H1 (cell line): ENCODE results near the gene NAPG. TPM values are rescaled to one million over a fixed set of nuclear protein-coding genes. Genes with fewer than 3 reads are reported as not detected.

Experiments
- CTCF ChIA-PET: fragments of 300-600 bp; sonication (Branson Sonifier 250); formaldehyde crosslinking; loops from one replicate; lab custom pipeline; 2021; ENCODE audit not compliant: partially characterized antibody; lab: Charles Lee
- POLR2A ChIA-PET: fragments of 300-600 bp; sonication (Branson Sonifier 250); formaldehyde crosslinking; loops from one replicate; lab custom pipeline; 2021; ENCODE audit warnings: inconsistent platforms; ENCODE audit not compliant: partially characterized antibody; lab: Charles Lee
- DNase-seq, 2 experiments: peaks; one replicate each; pipeline versions ENCODE4 v3.0.0 to v3.0.0-alpha.2; 2010 to 2022; ENCODE audit warnings: low spot score in 2 of 2, low read depth in 1 of 2, mixed read lengths in 1 of 2
- FAIRE-seq: peaks from 2 replicates; lab custom pipeline; 2011; peaks lifted over from hg19 to GRCh38; lab: Jason Lieb, UNC
- H2AFZ ChIP-seq: 2 replicates; pipeline ENCODE4 v1.8.1; 2012; ENCODE audit warnings: low read length, inconsistent platforms
- H2AK5ac ChIP-seq: 2 replicates; pipeline ENCODE4 v1.6.1; 2013; ENCODE audit warnings: low read depth, low read length
- H2BK120ac ChIP-seq: replicated peaks from 2 replicates; pipeline ENCODE3; 2013; ENCODE audit warnings: low read depth, low read length, inconsistent platforms
- H2BK12ac ChIP-seq: 2 replicates; pipeline ENCODE4 v1.6.1; 2013; ENCODE audit warnings: low read depth, low read length
- H2BK15ac ChIP-seq: 2 replicates; pipeline ENCODE4 v1.6.1; 2013; ENCODE audit warnings: low read length
- H2BK20ac ChIP-seq: 2 replicates; pipeline ENCODE4 v1.6.1; 2013; ENCODE audit warnings: low read length
- H2BK5ac ChIP-seq: 2 replicates; pipeline ENCODE4 v1.6.1; 2013; ENCODE audit warnings: low read depth, low read length
- H3K14ac ChIP-seq: 2 replicates; pipeline ENCODE4 v1.6.1; 2013; ENCODE audit warnings: inconsistent platforms; ENCODE audit not compliant: insufficient read length
- H3K18ac ChIP-seq: 2 replicates; pipeline ENCODE4 v1.6.1; 2013; ENCODE audit warnings: low read length; ENCODE audit errors: extremely low read depth
- H3K23ac ChIP-seq: 2 replicates; pipeline ENCODE4 v1.6.1; 2013; ENCODE audit warnings: inconsistent platforms; ENCODE audit not compliant: insufficient read length
- H3K23me2 ChIP-seq: 2 replicates; pipeline ENCODE4 v1.6.1; 2013; ENCODE audit warnings: low read depth, low read length
- H3K27ac ChIP-seq: 2 replicates; pipeline ENCODE4 v1.6.1; 2011; ENCODE audit warnings: low read depth, low read length, inconsistent platforms
- H3K27me3 ChIP-seq, 4 experiments: replicated peaks in 1 of 4; 1 replicate in 1 of 4; 2 replicates in 3 of 4; pipeline versions ENCODE4 v1.6.1 to v1.8.1; 2011 to 2013; ENCODE audit warnings: low read length in 3 of 4, mild to moderate bottlenecking in 3 of 4, inconsistent platforms in 2 of 4, mixed read lengths in 2 of 4, moderate library complexity in 1 of 4; ENCODE audit not compliant: control insufficient read depth in 3 of 4, insufficient read depth in 3 of 4; ENCODE audit errors: extremely low read depth in 1 of 4
- H3K36me3 ChIP-seq, 4 experiments: 2 replicates each; pipeline versions ENCODE4 v1.6.1 to v1.8.1; 2011 to 2013; ENCODE audit warnings: mild to moderate bottlenecking in 4 of 4, low read length in 3 of 4, moderate library complexity in 2 of 4, control low read depth in 1 of 4, inconsistent platforms in 1 of 4; ENCODE audit not compliant: insufficient read depth in 4 of 4, control insufficient read depth in 2 of 4
- H3K4ac ChIP-seq: replicated peaks from 2 replicates; pipeline ENCODE3; 2013; ENCODE audit warnings: low read length, low read depth, mixed read lengths, inconsistent platforms; ENCODE audit not compliant: insufficient read length
- H3K4me1 ChIP-seq, 4 experiments: replicated peaks in 1 of 4; 1 replicate in 1 of 4; 2 replicates in 3 of 4; pipeline versions ENCODE4 v1.6.1 to v1.8.1; 2011 to 2013; ENCODE audit warnings: low read length in 3 of 4, inconsistent platforms in 2 of 4, mixed read lengths in 1 of 4; ENCODE audit not compliant: insufficient read depth in 4 of 4, control insufficient read depth in 3 of 4
- H3K4me2 ChIP-seq, 2 experiments: 2 replicates each; pipeline versions ENCODE4 v1.6.1 to v1.8.1; 2011 to 2013; ENCODE audit warnings: low read depth in 2 of 2, low read length in 2 of 2, control low read depth in 1 of 2, inconsistent platforms in 1 of 2, mild to moderate bottlenecking in 1 of 2; ENCODE audit not compliant: insufficient read depth in 1 of 2
- H3K4me3 ChIP-seq, 4 experiments: fragments of 200-600, 300-600 bp in 1 of 4; sonication (generic), shearing (Covaris generic), sonication (Bioruptor Twin) in 1 of 4; 2 replicates each; pipeline versions ENCODE4 v1.5.1 to v1.8.1; 2011 to 2016; ENCODE audit warnings: low read length in 4 of 4, low read depth in 3 of 4, control low read depth in 2 of 4, inconsistent platforms in 2 of 4, mild to moderate bottlenecking in 2 of 4, mixed read lengths in 1 of 4, moderate library complexity in 1 of 4; ENCODE audit not compliant: insufficient read depth in 2 of 4; ENCODE audit errors: extremely low read depth in 1 of 4
- H3K56ac ChIP-seq: replicated peaks from 2 replicates; pipeline ENCODE3; 2013; ENCODE audit warnings: low read depth, mild to moderate bottlenecking, mixed read lengths, low read length, inconsistent platforms; ENCODE audit not compliant: insufficient read length
- H3K79me1 ChIP-seq: 2 replicates; pipeline ENCODE4 v1.6.1; 2013; ENCODE audit warnings: low read depth, low read length, control low read depth
- H3K79me2 ChIP-seq, 2 experiments: 2 replicates each; pipeline versions ENCODE4 v1.6.1 to v1.8.1; 2012 to 2013; ENCODE audit warnings: low read length in 2 of 2, mild to moderate bottlenecking in 2 of 2, inconsistent platforms in 1 of 2; ENCODE audit not compliant: insufficient read depth in 2 of 2, control insufficient read depth in 1 of 2
- H3K9ac ChIP-seq, 4 experiments: replicated peaks in 1 of 4; 1 replicate in 1 of 4; 2 replicates in 3 of 4; pipeline versions ENCODE4 v1.6.1 to v1.8.1; 2011 to 2013; ENCODE audit warnings: low read depth in 3 of 4, low read length in 3 of 4, control low read depth in 2 of 4, mild to moderate bottlenecking in 2 of 4, moderate library complexity in 2 of 4, inconsistent platforms in 1 of 4; ENCODE audit errors: extremely low read depth in 1 of 4
- H3K9me3 ChIP-seq, 2 experiments: 2 replicates each; pipeline versions ENCODE4 v1.6.1 to v1.8.1; 2012 to 2013; ENCODE audit warnings: mild to moderate bottlenecking in 2 of 2, moderate library complexity in 2 of 2, control low read depth in 1 of 2, inconsistent platforms in 1 of 2, low read depth in 1 of 2, low read length in 1 of 2, mixed read lengths in 1 of 2; ENCODE audit not compliant: insufficient read depth in 2 of 2
- H4K20me1 ChIP-seq, 2 experiments: replicated peaks in 1 of 2; 2 replicates each; pipeline versions ENCODE3 to v1.8.1; 2011 to 2013; ENCODE audit warnings: inconsistent platforms in 2 of 2, low read length in 2 of 2, mild to moderate bottlenecking in 1 of 2; ENCODE audit not compliant: insufficient read depth in 2 of 2, control insufficient read depth in 1 of 2
- H4K5ac ChIP-seq: 2 replicates; pipeline ENCODE4 v1.6.1; 2013; ENCODE audit warnings: low read length, low read depth, mixed read lengths, inconsistent platforms; ENCODE audit not compliant: insufficient read length
- H4K8ac ChIP-seq: 2 replicates; pipeline ENCODE4 v1.8.0; 2013; ENCODE audit warnings: mild to moderate bottlenecking, moderate library complexity, low read length, inconsistent platforms; ENCODE audit not compliant: insufficient read depth; ENCODE audit errors: extremely low read depth
- H4K91ac ChIP-seq: replicated peaks from 2 replicates; pipeline ENCODE3; 2013; ENCODE audit warnings: low read length, mixed read lengths, inconsistent platforms; ENCODE audit not compliant: insufficient read length
- BCL11A ChIP-seq, 2 experiments: IDR thresholded peaks; one replicate each; pipeline ENCODE4 v1.6.1; 2011; ENCODE audit warnings: low read depth in 2 of 2, low read length in 2 of 2, mild to moderate bottlenecking in 2 of 2
- CTBP2 ChIP-seq: IDR thresholded peaks from 2 replicates; pipeline ENCODE4 v1.7.0; 2011; ENCODE audit warnings: borderline replicate concordance, mild to moderate bottlenecking, moderate library complexity, mixed read lengths, low read length; ENCODE audit not compliant: insufficient read depth, insufficient read length
- EP300 ChIP-seq, 2 experiments: IDR thresholded peaks; 1 replicate in 1 of 2; 2 replicates in 1 of 2; pipeline ENCODE4 v1.6.1; 2011 to 2012; ENCODE audit warnings: low read depth in 2 of 2, low read length in 2 of 2, mild to moderate bottlenecking in 2 of 2, borderline replicate concordance in 1 of 2, inconsistent platforms in 1 of 2, moderate library complexity in 1 of 2
- GTF2F1 ChIP-seq: IDR thresholded peaks from 2 replicates; pipeline ENCODE4 v1.6.1; 2012; ENCODE audit warnings: low read depth, low read length, improper control_type of control experiment, borderline replicate concordance
- HDAC2 ChIP-seq, 2 experiments: fragments of 300-600 bp in 1 of 2; sonication (generic) in 1 of 2; IDR thresholded peaks; 2 replicates each; pipeline ENCODE4 v1.6.1; 2011 to 2012; ENCODE audit warnings: low read depth in 2 of 2, low read length in 2 of 2, mild to moderate bottlenecking in 2 of 2, moderate library complexity in 2 of 2, borderline replicate concordance in 1 of 2, inconsistent platforms in 1 of 2
- JUN ChIP-seq: IDR thresholded peaks from 2 replicates; pipeline ENCODE4 v1.6.1; 2011; ENCODE audit warnings: low read depth, mild to moderate bottlenecking, improper control_type of control experiment, low read length
- JUND ChIP-seq: IDR thresholded peaks from 2 replicates; pipeline ENCODE4 v1.6.1; 2011; ENCODE audit warnings: mild to moderate bottlenecking, improper control_type of control experiment, low read length
- MAFK ChIP-seq: IDR thresholded peaks from 2 replicates; pipeline ENCODE4 v1.6.1; 2012; ENCODE audit warnings: low read depth, mild to moderate bottlenecking, improper control_type of control experiment, low read length
- POLR2A ChIP-seq, 2 experiments: IDR thresholded peaks; 1 replicate in 1 of 2; 2 replicates in 1 of 2; pipeline ENCODE4 v1.6.1; 2011; ENCODE audit warnings: low read depth in 2 of 2, low read length in 2 of 2, mild to moderate bottlenecking in 2 of 2; ENCODE audit errors: control extremely low read depth in 1 of 2
- SIX5 ChIP-seq: IDR thresholded peaks from 2 replicates; pipeline ENCODE4 v1.6.1; 2011; ENCODE audit warnings: mild to moderate bottlenecking, low read depth, low read length
- TCF12 ChIP-seq: IDR thresholded peaks from 2 replicates; pipeline ENCODE4 v1.6.1; 2011; ENCODE audit warnings: low read depth, mild to moderate bottlenecking, low read length
- WGBS, 2 experiments: shearing (Covaris generic) in 1 of 2; methylation state at CpG; one replicate each; pipeline versions ENCODE4 v1.1.6 to v1.1.7; 2013 to 2015; ENCODE audit warnings: low lambda C conversion rate in 2 of 2, mixed read lengths in 2 of 2, inconsistent platforms in 1 of 2, low coverage in 1 of 2, missing lambda C conversion rate in 1 of 2; ENCODE audit not compliant: insufficient replicate concordance in 2 of 2, insufficient coverage in 1 of 2, insufficient read length in 1 of 2; ENCODE audit errors: extremely low coverage in 1 of 2, missing lambda C conversion rate in 1 of 2; 5-methylcytosine and 5-hydroxymethylcytosine counted together
- polyA plus RNA-seq, 7 experiments: library from polyadenylated mRNA; depleted of rRNA in 3 of 7; stranded (reverse) in 5 of 7; unstranded in 2 of 7; fragments of >200 nt in 5 of 7; fragments of 200-250 nt in 2 of 7; gene quantifications; 1 replicate in 5 of 7; 2 replicates in 1 of 7; 4 replicates in 1 of 7; pipeline versions ENCODE4 v1.2.1 to v1.2.3, GENCODE V29; 2011 to 2013; ENCODE audit warnings: missing spikeins in 2 of 7, mixed read lengths in 2 of 7
- total RNA-seq: library from RNA; stranded (reverse); fragmentation: NEBNext Ultra II Directional; extraction: Animal tissue kit (Norgen Biotek cat#: 25700); gene quantifications from 2 replicates; pipeline ENCODE4 v1.2.1, GENCODE V29; 2021
- TF ChIP-seq, protein P1 (sequence below), 3 experiments: IDR thresholded peaks; 1 replicate in 2 of 3; 2 replicates in 1 of 3; pipeline versions ENCODE4 v1.5.1 to v1.6.1; 2011; ENCODE audit warnings: low read length in 3 of 3, mild to moderate bottlenecking in 3 of 3, inconsistent platforms in 2 of 3, low read depth in 1 of 3, moderate library complexity in 1 of 3; ENCODE audit not compliant: insufficient read depth in 1 of 3; ENCODE audit errors: control extremely low read depth in 1 of 3

The NAPG gene
- total and polyA plus RNA-seq, 2 of the 8 experiments (the other 6 are each of a cell fraction or from before 2014, with no cell fraction given) = 8.0 to 23.5 TPM

DNA sequence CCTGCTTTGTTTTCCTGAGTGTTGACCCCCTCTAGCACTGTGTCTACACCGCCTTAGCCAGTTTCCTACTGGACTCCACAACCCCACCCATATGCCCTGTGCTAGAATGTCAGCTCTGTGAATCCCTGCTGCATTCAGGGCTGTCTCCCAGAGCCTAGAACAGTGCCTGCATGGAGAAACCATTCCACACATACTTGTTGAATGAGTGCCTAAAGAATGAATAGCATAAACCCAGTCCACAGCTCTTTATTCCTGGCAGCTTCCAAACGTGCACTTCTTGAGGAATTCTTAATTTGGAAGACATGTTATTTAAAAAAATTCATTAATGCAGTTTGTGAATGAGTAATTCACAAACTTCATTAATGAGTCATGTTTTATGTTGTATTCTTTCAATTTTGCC, 6.5 kb upstream of the NAPG start:
- H2BK120ac ChIP-seq = no peak overlapping the region
- H3K4me2 ChIP-seq = no peak overlapping the region
- no peak overlapping the region for H3K23ac ChIP-seq
- DNase-seq = no peak
- H2BK20ac ChIP-seq = no peak overlapping the region
- no peak overlapping the region for H3K9ac ChIP-seq
- ChIA-PET POLR2A (no interaction called here), CTCF (interaction anchor here (1.0 to 5.0 kb wide), 15 partner anchors 9 to 548 kb away, joined by 3 to 74 read pairs (median 5); no protein-coding TSS in a partner anchor)
- no peak overlapping the region for H3K14ac ChIP-seq
- no peak overlapping the region for H2AFZ ChIP-seq
- FAIRE-seq = no peak
- H4K91ac ChIP-seq = no peak overlapping the region
- no peaks in the 10 kb centered on the region for H3K23me2 ChIP-seq
- H2AK5ac ChIP-seq = no peak overlapping the region
- no peaks in the 10 kb centered on the region for H3K27me3 ChIP-seq
- H4K5ac ChIP-seq = no peak overlapping the region
- no peak overlapping the region for H3K4ac ChIP-seq
- H3K18ac ChIP-seq = no peak overlapping the region
- H3K79me1 ChIP-seq = no peaks in the 10 kb centered on the region
- no peaks in the 10 kb centered on the region for H3K36me3 ChIP-seq
- H4K20me1 ChIP-seq = no peaks in the 10 kb centered on the region
- no peak overlapping the region for H3K27ac ChIP-seq
- H3K79me2 ChIP-seq = no peaks in the 10 kb centered on the region
- H2BK15ac ChIP-seq = no peak overlapping the region
- peaks cover 0 to 4% of the 10 kb centered on the region in 2 experiments; a peak in 1 of 4 replicates for H3K9me3 ChIP-seq
- no peaks in the 10 kb centered on the region for H3K4me1 ChIP-seq
- H2BK5ac ChIP-seq = no peak overlapping the region
- H3K56ac ChIP-seq = no peak overlapping the region
- 91% methylated on average over 2 of the region's 2 CpGs; no CpG with 5 or more reads in 1 of the 2 experiments for WGBS, 2 experiments
- no peak overlapping the region for H3K4me3 ChIP-seq
- H4K8ac ChIP-seq = no peak overlapping the region
- H2BK12ac ChIP-seq = no peak overlapping the region
- TF ChIP-seq SIX5 (no peak), JUND (no peak), CTBP2 (no peak), BCL11A (IDR thresholded peaks at IDR 0.05; ENCODE audit: low read depth in 2 of 2, low read length in 2 of 2) (no peak), MAFK (no peak), TCF12 (no peak), EP300 (IDR thresholded peaks at IDR 0.05; ENCODE audit: borderline replicate concordance in 1 of 2, low read depth in 2 of 2, low read length in 2 of 2) (no peak), JUN (no peak), HDAC2 (IDR thresholded peaks at IDR 0.05; ENCODE audit: borderline replicate concordance in 1 of 2, low read depth in 2 of 2, low read length in 2 of 2) (no peak), POLR2A (IDR thresholded peaks at IDR 0.05; ENCODE audit: control extremely low read depth in 1 of 2, low read depth in 2 of 2, low read length in 2 of 2) (no peak), GTF2F1 (no peak)
- TF ChIP-seq, protein P1, sequence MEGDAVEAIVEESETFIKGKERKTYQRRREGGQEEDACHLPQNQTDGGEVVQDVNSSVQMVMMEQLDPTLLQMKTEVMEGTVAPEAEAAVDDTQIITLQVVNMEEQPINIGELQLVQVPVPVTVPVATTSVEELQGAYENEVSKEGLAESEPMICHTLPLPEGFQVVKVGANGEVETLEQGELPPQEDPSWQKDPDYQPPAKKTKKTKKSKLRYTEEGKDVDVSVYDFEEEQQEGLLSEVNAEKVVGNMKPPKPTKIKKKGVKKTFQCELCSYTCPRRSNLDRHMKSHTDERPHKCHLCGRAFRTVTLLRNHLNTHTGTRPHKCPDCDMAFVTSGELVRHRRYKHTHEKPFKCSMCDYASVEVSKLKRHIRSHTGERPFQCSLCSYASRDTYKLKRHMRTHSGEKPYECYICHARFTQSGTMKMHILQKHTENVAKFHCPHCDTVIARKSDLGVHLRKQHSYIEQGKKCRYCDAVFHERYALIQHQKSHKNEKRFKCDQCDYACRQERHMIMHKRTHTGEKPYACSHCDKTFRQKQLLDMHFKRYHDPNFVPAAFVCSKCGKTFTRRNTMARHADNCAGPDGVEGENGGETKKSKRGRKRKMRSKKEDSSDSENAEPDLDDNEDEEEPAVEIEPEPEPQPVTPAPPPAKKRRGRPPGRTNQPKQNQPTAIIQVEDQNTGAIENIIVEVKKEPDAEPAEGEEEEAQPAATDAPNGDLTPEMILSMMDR (IDR thresholded peaks at IDR 0.05; ENCODE audit: control extremely low read depth in 1 of 3, insufficient read depth in 1 of 3, low read depth in 1 of 3, low read length in 3 of 3) = no peak
